ENCODE results near the gene MISP3.
"Not testable (repeated sequence)": the region's sequence is repeated elsewhere in the genome, so short reads cannot be mapped to it uniquely, and the experiment has no call there.

The MISP3 gene
- 0.61 to 1.6 reads per million in 2 donors for total RNA-seq

GRCh38 chr19:14072535-14073260, at the start of gene MISP3:
MISP3 (plus strand) TSS chr19:14072786; CDS start chr19:14073310, 524 bp downstream.
- peak in 1 of 5 experiments; percentile 48 for DNase-seq

GRCh38 chr19:14023404-14024235, 49.0 kb upstream of the MISP3 start:
- no peak for DNase-seq

GRCh38 chr19:14026652-14027192, 45.9 kb upstream of the MISP3 start:
- DNase-seq = not testable (repeated sequence)

GRCh38 chr19:14027856-14028450, 44.6 kb upstream of the MISP3 start, which contains the start of gene RLN3:
RLN3 (plus strand) TSS chr19:14028148; CDS start chr19:14028205, 57 bp downstream.
- no peak for DNase-seq

DNA sequence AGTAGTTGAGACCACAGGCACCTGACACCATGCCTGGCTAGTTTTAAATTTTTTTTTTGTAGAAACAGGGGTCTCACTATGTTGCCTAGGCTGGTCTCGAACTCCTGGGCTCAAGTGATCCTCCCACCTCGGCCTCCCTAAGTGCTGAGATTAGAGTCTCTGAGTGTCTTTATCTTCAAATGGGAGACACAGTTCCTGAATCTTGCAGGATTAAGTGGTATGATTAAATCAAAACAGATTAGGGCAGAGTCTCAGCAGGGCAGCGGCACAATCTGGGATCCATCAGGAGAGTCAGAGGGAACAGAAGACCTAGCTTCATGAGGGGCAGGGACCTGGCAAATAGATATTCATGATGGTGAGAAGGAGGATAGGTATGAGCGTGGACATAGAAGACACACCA, 43.7 kb upstream of the MISP3 start:
- DNase-seq = no peak

DNA sequence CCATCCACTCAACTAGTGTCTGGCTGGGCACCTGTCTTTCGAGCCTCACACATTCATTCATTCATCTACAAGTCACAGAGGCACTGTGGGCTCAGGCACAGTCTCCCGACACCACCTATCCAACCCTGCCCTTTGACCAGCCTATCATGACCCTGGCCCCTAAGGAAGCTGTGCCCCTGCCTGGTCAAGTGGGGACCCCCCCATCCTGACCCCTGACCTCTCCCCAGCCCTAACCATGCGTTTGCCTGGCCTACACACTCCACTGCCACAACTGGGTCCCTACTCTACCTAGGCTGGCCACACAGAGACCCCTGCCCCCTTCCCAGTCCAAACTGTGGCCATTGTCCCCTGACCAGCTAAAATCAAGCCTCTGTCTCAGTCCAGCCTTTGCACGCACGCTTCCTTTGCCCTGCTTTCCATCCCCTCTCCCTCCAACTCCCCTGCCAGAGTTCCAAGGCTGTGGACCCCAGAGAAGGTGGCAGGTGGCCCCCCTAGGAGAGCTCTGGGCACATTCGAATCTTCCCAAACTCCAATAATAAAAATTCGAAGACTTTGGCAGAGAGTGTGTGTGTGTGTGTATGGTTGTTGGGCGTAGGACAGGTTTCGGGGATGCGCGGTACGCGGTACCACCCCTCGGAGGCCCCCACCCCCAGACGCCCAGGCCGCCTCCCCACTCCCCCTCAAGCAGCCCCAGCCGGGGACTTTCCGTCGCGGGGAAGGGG, 41.4 kb upstream of the MISP3 start:
- DNase-seq = peak in 3 of 5 experiments; percentile 63 to 78 (median 76)

DNA sequence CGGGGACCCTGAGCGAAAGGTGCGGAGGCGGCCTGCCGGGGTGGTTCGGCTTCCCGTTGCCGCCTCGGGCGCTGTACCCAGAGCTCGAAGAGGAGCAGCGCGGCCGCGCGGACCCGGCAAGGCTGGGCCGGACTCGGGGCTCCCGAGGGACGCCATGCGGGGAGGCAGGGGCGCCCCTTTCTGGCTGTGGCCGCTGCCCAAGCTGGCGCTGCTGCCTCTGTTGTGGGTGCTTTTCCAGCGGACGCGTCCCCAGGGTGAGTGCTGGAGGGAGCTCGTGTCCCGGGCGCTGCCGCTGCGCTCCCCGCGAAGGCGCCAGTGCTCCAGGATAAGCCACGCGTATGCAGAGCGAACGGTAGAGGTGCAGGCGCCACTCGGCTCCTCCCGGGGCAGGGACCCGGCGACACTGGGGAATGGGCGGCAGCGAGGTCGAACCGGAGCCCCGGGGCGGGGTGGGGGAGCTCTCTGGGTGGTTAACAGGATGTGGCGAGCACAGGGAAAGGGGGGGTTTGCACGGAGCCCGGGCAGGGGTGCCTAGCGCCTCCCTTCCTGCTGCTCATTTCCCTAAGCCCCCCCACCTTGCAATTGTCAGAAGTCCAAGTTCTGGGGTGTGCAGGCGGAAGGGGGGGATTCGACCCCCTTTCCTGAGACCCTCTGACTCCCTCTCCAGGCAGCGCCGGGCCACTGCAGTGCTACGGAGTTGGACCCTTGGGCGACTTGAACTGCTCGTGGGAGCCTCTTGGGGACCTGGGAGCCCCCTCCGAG, 40.7 kb upstream of the MISP3 start, which contains the start of gene IL27RA:
TSS of gene IL27RA (plus strand) at position 44 of the 762 bp plus-strand sequence. CDS start at position 155, 111 bp downstream.
- peak; percentile 51 to 90 (median 76) for DNase-seq

DNA sequence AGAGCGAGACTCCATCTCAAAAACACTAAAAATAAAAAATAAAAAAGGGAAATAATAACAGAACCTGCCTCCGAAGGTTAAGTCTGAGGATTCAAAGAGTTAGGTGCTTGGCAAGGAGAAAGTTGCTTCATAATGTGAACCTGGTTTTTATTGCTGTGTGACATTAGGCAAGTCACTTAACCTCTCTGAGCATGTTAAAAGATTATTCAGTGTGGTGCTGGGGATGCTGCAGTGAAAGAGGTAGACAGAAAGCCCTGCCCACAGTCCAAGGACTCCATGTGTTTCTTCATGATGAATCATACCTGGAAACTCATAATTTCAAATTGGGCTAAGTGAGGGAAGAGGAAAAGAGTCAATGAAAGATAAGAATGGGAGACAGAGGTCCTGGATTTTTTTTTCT, 38.6 kb upstream of the MISP3 start:
- no peak for DNase-seq

DNA sequence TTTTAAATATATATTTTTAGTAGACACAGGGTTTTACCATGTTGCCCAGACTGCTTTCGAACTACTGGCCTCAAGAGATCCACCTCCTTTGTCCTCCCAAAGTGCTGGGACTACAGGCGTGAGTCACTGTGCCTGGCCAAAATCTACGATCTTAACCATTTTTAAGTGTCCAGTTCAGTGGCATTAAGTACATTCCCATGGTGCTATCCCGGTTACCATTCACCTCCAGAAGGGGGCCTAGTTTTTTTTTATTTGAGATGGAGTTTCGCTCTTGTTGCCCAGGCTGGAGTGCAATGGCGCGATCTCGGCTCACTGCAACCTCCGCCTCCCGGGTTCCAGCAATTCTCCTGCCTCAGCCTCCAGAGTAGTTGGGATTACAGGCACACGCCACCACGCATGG, 37.4 kb upstream of the MISP3 start:
- DNase-seq = not testable (repeated sequence)

DNA sequence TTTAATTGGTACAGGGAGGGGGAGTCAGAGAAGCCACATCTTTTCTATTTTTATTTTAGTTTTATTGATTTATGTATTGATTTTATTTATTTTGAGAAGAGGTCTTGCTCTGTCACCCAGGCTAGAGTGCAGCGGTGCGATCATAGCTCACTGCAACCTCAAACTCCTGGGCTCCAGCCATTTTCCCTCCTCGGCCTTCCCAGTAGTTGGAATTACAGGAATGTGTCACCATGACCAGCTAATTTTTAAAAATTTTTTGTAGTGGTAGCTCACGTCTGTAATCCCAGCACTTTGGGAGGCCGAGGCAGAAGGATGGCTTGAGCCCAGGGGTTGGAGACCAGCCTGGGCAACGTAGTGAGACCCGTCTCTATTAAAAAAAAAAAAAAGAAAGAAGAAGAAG, 36.9 kb upstream of the MISP3 start:
- no peak for DNase-seq

DNA sequence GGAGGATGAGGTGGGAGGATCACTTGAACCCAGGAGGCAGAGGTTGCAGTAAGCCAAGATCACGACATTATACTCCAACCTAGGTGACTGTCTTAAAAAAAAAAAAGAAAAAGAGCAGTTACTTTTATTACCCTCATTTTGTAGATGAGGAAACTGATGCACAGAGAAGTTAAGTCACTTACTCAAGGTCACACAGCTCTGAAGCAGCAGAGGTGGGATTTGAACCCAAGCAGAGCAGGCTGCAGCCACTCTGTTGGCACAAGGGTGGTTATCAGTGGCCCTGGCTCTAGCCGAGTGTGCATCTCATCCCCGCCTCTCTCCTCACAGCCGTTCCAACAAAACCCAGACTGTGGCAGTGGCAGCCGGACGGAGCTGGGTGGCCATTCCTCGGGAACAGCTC, 33.4 kb upstream of the MISP3 start:
- no peak for DNase-seq

GRCh38 chr19:14042659-14043608, 29.7 kb upstream of the MISP3 start:
- peak in 3 of 5 experiments; percentile 28 to 71 (median 42) for DNase-seq

DNA sequence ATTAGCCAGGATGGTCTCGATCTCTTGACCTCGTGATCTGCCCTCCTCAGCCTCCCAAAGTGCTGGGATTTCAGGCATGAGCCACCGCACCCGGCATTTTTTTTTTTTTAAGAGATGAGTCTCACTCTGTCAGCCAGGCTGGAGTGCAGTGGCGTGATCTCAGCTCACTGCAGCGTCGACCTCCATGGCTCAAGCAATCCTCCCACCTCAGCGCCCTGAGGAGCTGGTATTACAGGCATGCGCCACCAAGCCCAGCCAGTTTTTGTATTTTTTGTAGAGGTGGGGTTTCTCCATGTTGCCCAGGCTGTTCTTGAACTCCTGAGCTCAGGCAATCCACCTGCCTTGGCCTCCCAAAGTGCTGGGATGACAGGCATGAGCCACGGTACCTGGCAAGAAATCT, 24.7 kb upstream of the MISP3 start:
- not testable (repeated sequence) for DNase-seq

GRCh38 chr19:14048443-14049153, 24.0 kb upstream of the MISP3 start:
- DNase-seq = peak; percentile 50 to 64 (median 53)

DNA sequence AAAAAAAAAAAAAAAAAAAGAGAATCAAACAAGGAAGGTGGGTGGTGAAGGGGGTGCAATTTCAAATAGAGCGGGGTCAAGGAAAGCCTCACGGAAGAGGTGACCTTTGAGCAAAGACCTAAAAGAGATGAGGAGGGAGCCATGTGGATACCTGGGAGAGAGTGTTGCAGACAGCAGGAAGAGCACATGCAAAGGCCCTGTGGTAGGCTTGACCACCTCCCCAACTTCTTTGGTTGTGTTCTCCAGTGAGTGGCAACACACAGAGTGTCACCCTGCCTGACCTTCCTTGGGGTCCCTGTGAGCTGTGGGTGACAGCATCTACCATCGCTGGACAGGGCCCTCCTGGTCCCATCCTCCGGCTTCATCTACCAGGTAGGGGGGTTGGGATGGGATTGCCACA, 22.1 kb upstream of the MISP3 start:
- no peak for DNase-seq

GRCh38 chr19:14050961-14051360, 21.6 kb upstream of the MISP3 start:
- not testable (repeated sequence) for DNase-seq

GRCh38 chr19:14051980-14052379, 20.6 kb upstream of the MISP3 start:
- DNase-seq = no peak

DNA sequence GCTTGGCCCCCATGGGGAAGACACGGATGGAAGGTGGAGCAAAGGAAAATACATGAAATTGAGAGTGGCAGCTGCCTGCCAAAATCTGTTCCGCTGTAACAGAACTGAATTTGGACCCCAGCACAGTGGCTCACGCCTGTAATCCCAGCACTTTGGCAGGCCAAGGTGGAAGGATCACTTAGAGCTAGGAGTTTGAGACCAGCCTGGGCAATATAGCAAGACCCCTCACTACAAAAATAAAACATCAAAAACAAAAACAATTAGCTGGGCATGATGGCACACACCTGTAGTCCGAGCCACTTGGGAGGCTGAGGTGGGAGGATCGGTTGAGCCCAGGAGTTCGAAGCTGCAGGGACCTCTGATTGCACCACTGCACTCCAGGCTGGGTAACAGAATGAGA, 20.1 kb upstream of the MISP3 start:
- DNase-seq = no peak

GRCh38 chr19:14053032-14053431, 19.6 kb upstream of the MISP3 start:
- no peak for DNase-seq

Data from T-helper 2 cell (primary cell).